GM12873 (cell line): ENCODE measurements around the gene BFSP1.

Source experiments
- CTCF ChIP-seq: IDR thresholded peaks from 2 replicates; pipeline ENCODE4 v1.5.1; 2012; ENCODE audit warnings: low read depth, mild to moderate bottlenecking, moderate library complexity, low read length, control low read depth; ENCODE audit not compliant: insufficient read depth; ENCODE audit errors: missing control alignments

BFSP1 gene

DNA sequence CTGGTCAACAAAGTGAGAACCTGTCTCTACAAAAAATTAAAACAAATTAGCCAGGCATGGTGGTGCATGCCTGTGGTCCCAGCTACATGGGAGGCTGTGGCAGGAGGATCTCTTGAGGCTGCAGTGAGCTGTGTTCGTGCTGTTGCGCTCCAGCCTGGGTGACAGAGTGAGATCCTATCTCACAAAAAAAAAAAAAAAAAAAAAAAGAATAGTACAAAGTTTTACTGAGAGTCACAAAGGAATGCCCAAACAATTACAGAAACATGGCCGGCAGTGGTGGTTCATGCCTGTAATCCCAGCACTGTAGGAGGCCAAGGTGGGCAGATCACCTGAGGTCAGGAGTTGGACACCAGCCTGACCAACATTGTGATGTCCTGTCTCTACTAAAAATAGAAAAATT, 23.9 kb upstream of the BFSP1 start:
- no peak for TF ChIP-seq CTCF

DNA sequence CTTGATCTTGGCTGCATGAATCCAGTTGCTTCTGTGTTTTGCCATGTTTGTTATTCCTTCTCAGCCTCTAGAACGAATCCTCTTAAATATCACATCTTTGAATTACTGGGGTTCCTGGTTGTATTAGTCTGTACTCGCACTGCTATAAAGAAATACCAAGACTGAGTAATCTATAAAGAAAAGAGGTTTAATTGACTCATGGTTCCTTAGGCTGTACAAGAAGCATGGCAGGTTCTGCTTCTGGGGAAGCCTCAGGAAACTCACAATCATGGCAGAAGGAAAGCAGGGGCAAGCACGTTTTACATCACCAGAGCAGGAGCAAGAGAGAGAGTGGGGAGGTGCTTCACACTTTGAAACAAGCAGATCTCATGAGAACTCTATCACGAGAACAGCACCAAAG, 18.0 kb upstream of the BFSP1 start:
- TF ChIP-seq CTCF: no peak

DNA sequence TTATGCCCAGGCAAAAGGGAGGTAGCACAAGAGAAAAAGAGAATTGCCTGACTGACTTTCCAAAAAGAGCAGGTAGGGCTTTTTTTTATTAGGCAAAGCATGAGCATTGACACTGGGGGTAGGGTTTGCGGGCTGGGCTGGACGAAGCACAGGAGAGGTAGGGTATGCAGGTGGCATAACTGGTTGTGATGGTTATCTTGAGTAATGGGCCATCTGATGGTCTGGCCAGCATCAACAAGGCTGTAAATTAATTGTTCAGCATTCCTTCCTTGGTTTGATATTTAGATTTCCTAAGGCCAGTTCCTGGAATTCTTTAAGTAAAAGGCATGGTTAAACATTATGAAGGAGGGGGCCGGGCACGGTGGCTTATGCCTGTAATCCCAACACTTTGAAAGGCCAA, 13.9 kb upstream of the BFSP1 start:
- TF ChIP-seq CTCF: no peak

DNA sequence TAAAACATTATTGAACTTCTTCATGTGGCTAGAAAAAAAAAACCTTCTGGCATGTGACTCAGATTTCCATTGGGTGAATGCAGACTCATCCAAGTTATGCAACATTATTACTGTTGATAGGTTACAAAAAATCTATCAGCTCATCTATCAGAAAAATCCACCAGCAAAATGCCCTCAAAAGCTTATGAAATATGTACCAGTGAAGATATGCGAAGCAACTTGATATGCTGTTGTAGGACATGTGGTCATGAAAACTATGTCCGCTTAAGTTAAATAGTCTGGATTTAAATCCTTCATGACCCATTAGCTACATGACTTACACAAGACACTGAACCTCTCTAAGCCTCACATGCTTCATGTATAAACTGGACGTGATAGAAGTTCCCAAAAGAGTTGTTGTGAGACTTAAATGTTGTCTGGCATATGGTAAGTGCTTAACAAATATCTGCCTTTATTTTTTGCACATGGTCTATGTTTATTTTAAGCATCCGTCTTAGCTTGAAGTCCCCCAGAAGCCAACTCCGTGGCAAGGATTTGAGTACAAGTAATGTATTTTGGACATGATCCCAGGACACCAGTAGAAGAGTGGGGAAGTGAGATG, 12.5 kb upstream of the BFSP1 start:
- TF ChIP-seq CTCF: no peak

- no peak for TF ChIP-seq CTCF
These were observed 11.8 kb upstream of the BFSP1 start for GRCh38 chr20:17542993-17543412.

GRCh38 chr20:17542481-17542880, 11.3 kb upstream of the BFSP1 start:
- TF ChIP-seq CTCF: no peak

GRCh38 chr20:17541996-17542395, 10.8 kb upstream of the BFSP1 start:
- no peak for TF ChIP-seq CTCF

DNA sequence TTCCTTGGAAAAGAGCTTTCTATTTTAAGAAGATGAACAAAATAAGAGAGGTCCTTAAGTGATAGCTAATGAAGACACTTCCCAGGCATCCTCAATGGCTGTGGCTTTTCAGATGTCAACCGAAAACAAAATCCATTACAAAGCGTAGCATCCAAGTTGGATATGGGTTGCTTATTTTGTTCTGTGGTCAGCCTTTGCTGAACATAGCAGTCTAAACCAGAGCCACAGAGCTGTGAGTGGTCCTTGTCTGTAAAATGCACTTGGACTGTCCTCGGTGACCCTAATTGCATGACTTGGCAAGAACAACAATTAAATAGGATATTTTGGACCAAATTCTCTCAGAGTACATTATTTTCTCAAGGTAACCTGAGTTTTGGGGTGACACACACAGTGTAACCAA, 10.4 kb upstream of the BFSP1 start:
- no peak for TF ChIP-seq CTCF
